Hematopoietic multipotent progenitor cell treated with erythropoietin and hydrocortisone succinate and interleukin-3 and kit ligand, for 8 days (in vitro differentiated cells): Measurements from ENCODE around the gene CCDC171.

ENCODE experiments used
- DNase-seq: peaks from one replicate; pipeline ENCODE4 v3.0.0-alpha.2; 2015

The CCDC171 gene

GRCh38 chr9:16004613-16005012, 451.8 kb downstream of the CCDC171 start:
- no peak for DNase-seq

GRCh38 chr9:16010221-16010620, 457.4 kb downstream of the CCDC171 start:
- DNase-seq, result no peak

- DNase-seq, result no peak
Measured at GRCh38 chr9:16012621-16013020, 459.8 kb downstream of the CCDC171 start.

GRCh38 chr9:16013366-16013765, 460.5 kb downstream of the CCDC171 start:
- no peak for DNase-seq

GRCh38 chr9:16013826-16014225, 461.0 kb downstream of the CCDC171 start:
- no peak for DNase-seq

- no peak for DNase-seq
Measured at GRCh38 chr9:16022228-16022627, 469.4 kb downstream of the CCDC171 start.

- DNase-seq, result no peak
Measured at GRCh38 chr9:16023446-16023845, 470.6 kb downstream of the CCDC171 start.
